ENCODE data around the gene CUEDC1. TPM values are rescaled to one million over a fixed set of nuclear protein-coding genes. Genes with fewer than 3 reads are reported as not detected.

Gene CUEDC1
- total and polyA plus RNA-seq, 2 of the 4 experiments (the other 2 are of a cell fraction): 4.1 to 21.2 TPM

DNA sequence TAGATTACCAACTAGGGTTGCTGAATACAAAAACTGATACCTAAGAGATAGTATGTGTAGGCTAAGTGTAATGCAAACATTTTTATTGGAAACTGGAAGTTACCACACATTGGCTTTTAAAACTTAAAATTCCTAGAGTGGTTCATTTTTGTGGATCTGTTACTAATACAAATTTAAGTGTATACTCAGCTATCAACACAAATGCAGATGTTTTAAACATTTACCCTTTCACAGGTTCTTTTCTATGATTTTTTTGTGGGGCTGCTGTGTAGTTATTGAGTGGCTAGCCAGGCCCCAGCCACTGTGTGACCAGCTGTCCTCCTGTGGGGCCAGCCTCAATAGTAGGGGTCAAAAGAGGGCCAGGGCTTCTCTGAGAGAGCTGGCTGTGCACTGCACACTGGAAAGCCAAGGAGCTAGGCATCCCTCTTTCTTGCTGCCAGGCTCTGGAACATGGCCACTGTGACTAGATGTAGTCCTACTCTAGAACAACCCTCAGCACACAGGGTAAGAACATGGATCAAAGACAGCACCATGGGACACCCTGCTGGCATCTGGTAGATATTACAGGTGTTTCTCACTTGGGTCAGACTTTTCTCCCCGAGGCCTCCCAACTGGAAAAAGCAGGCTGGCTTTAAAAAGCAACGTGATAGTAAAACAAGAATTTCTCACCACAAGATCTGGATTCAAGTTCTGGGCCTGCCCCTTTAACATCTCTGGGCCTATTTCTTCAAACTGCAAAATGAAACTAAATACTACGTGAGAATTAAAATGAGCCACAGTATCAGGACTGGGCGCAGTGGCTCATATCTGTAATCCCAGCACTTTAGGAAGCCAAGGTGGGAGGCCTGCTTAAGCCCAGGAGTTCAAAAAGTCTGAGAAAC lies 40.1 kb upstream of the CUEDC1 start:
- H3K23ac ChIP-seq (ENCODE audit: low read depth, low read length): no peak overlapping the region
- DNase-seq (peak; percentile 81), ATAC-seq (ENCODE audit: low read depth) (peak; percentile 91)
- in situ Hi-C loops (cut with MboI; ENCODE audit: low sequenced_read_pairs): loop anchor here (5.0 kb wide), 1 partner anchor 138 kb away; no protein-coding TSS in a partner anchor
- H3K36me3 ChIP-seq (ENCODE audit: control insufficient read depth, insufficient read depth, low read length): peaks cover 6% of the 10 kb centered on the region
- WGBS, 2 experiments (ENCODE audit: extremely low coverage in 2 of 2, insufficient read length in 1 of 2): no CpG with 5 or more reads among the region's 4 CpGs
- POLR2A ChIA-PET (ENCODE audit: unreplicated experiment): no interaction called here
- H3K4me3 ChIP-seq (ENCODE audit: insufficient read depth, low read depth, low read length): no peak overlapping the region
- no peak overlapping the region; the same call in 1 of the 2 replicates for H3K4ac ChIP-seq (ENCODE audit: low read depth, low read length)
- peaks cover 13% of the 10 kb centered on the region; the same call in 1 of the 2 replicates for H4K20me1 ChIP-seq (ENCODE audit: insufficient read depth, low read length)
- H4K5ac ChIP-seq (ENCODE audit: low read depth, low read length): no peak overlapping the region
- CTCF ChIA-PET: interaction anchor here (0.6 to 1.8 kb wide), 7 partner anchors 9 to 162 kb away, joined by 3 to 11 read pairs (median 3); no protein-coding TSS in a partner anchor
- H3K18ac ChIP-seq (ENCODE audit: low read depth, low read length): no peak overlapping the region
- H3K9ac ChIP-seq (ENCODE audit: low read depth, low read length): 0 out of 2 replicates have a peak overlapping the region, but pooled peaks have one; percentile 12
- intact Hi-C loops (cut with micrococcal nuclease): loop anchor here (1.0 to 2.0 kb wide), 3 partner anchors 103 to 865 kb away; no protein-coding TSS in a partner anchor
- no peaks in the 10 kb centered on the region for H3K9me3 ChIP-seq (ENCODE audit: control insufficient read depth, insufficient read depth, low read length)
- H3K4me1 ChIP-seq (ENCODE audit: control insufficient read depth, insufficient read depth, low read length): peaks cover 2% of the 10 kb centered on the region; the same call in 1 of the 2 replicates
- no peak overlapping the region for H4K91ac ChIP-seq (ENCODE audit: insufficient read depth, low read depth, low read length)
- no peak overlapping the region for H2AK9ac ChIP-seq (replicated peaks; ENCODE audit: low read depth, low read length, poor library complexity)
- H3K9me1 ChIP-seq (ENCODE audit: insufficient read depth, low read length): no peaks in the 10 kb centered on the region
- no TSS peak for BruUV-seq (replicated peaks)
- H2BK120ac ChIP-seq (ENCODE audit: low read depth, low read length): no peak overlapping the region
- H4K8ac ChIP-seq (ENCODE audit: low read depth in 2 of 2, low read length in 2 of 2): 0 out of 4 replicates have a peak overlapping the region, but pooled peaks of 1 of the 2 experiments have one; percentile 27
- peaks cover 10 to 30% of the 10 kb centered on the region in 2 experiments; a peak in 3 of 4 replicates for H3K79me1 ChIP-seq (ENCODE audit: low read depth in 1 of 2, low read length in 2 of 2)
- H2AFZ ChIP-seq (replicated peaks; ENCODE audit: low read length, poor library complexity): peak overlapping the region; percentile 36
- H3K14ac ChIP-seq (replicated peaks; ENCODE audit: low read depth, low read length): no peak overlapping the region
- no peak overlapping the region for H3K4me2 ChIP-seq (ENCODE audit: low read depth, low read length)
- dilution Hi-C loops (cut with HindIII; ENCODE audit: low sequenced_read_pairs, unreplicated experiment): loop anchor here (25.0 kb wide), 1 partner anchor 133 kb away; the partner anchor contains the start of gene MRPS23
- H3K27ac ChIP-seq (ENCODE audit: insufficient read depth, low read length): no peak overlapping the region
- no peak overlapping the region for H2BK15ac ChIP-seq (ENCODE audit: low read depth, low read length)
- no peak overlapping the region; the same call in 1 of the 2 replicates for H2AK5ac ChIP-seq (ENCODE audit: low read depth, low read length)
- H2BK5ac ChIP-seq (ENCODE audit: low read depth, low read length, poor library complexity, severe bottlenecking): no peak overlapping the region
- H2BK20ac ChIP-seq (ENCODE audit: low read depth, low read length): no peak overlapping the region
- H3K56ac ChIP-seq (ENCODE audit: extremely low read depth, insufficient read depth, low read length): no peak overlapping the region
- no peaks in the 10 kb centered on the region for H3K27me3 ChIP-seq (ENCODE audit: control insufficient read depth, insufficient read depth, low read length)
- TF ChIP-seq RAD21 (IDR thresholded peaks at IDR 0.05; ENCODE audit: low read length) (peak; percentile 90), FOS (IDR thresholded peaks at IDR 0.05; ENCODE audit: low read depth, low read length) (no peak), RFX5 (IDR thresholded peaks at IDR 0.05; ENCODE audit: low read depth, low read length) (no peak), POLR2A (IDR thresholded peaks at IDR 0.05; ENCODE audit: low read depth, low read length) (no peak), MAZ (IDR thresholded peaks at IDR 0.05; ENCODE audit: borderline replicate concordance, low read depth, low read length) (no peak), RCOR1 (IDR thresholded peaks at IDR 0.05; ENCODE audit: insufficient replicate concordance, low read length) (no peak), MXI1 (IDR thresholded peaks at IDR 0.05; ENCODE audit: borderline replicate concordance, low read depth, low read length) (no peak), CEBPB (IDR thresholded peaks at IDR 0.05; ENCODE audit: low read depth, low read length) (no peak), CHD1 (IDR thresholded peaks at IDR 0.05; ENCODE audit: low read depth, low read length) (no peak), MAFK (IDR thresholded peaks at IDR 0.05; ENCODE audit: low read depth, low read length) (no peak), BHLHE40 (IDR thresholded peaks at IDR 0.05; ENCODE audit: low read depth, low read length) (no peak)
- TF ChIP-seq, protein P1, sequence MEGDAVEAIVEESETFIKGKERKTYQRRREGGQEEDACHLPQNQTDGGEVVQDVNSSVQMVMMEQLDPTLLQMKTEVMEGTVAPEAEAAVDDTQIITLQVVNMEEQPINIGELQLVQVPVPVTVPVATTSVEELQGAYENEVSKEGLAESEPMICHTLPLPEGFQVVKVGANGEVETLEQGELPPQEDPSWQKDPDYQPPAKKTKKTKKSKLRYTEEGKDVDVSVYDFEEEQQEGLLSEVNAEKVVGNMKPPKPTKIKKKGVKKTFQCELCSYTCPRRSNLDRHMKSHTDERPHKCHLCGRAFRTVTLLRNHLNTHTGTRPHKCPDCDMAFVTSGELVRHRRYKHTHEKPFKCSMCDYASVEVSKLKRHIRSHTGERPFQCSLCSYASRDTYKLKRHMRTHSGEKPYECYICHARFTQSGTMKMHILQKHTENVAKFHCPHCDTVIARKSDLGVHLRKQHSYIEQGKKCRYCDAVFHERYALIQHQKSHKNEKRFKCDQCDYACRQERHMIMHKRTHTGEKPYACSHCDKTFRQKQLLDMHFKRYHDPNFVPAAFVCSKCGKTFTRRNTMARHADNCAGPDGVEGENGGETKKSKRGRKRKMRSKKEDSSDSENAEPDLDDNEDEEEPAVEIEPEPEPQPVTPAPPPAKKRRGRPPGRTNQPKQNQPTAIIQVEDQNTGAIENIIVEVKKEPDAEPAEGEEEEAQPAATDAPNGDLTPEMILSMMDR (conservative IDR thresholded peaks at IDR 0.05; ENCODE audit: low read depth, low read length): peak; percentile 73
- TF ChIP-seq, protein P2, sequence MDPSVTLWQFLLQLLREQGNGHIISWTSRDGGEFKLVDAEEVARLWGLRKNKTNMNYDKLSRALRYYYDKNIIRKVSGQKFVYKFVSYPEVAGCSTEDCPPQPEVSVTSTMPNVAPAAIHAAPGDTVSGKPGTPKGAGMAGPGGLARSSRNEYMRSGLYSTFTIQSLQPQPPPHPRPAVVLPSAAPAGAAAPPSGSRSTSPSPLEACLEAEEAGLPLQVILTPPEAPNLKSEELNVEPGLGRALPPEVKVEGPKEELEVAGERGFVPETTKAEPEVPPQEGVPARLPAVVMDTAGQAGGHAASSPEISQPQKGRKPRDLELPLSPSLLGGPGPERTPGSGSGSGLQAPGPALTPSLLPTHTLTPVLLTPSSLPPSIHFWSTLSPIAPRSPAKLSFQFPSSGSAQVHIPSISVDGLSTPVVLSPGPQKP (IDR thresholded peaks at IDR 0.05; ENCODE audit: borderline replicate concordance, low read depth, low read length): no peak

Measured in IMR-90 (cell line).